Astrocyte of the cerebellum (primary cell): ENCODE data around the gene LRRK1.

Experiments
- DNase-seq: peaks from one replicate; pipeline ENCODE4 v3.0.0-alpha.2; 2011; ENCODE audit warnings: low read depth
- H3K4me3 ChIP-seq: 2 replicates; pipeline ENCODE4 v1.5.1; 2011; ENCODE audit warnings: mild to moderate bottlenecking, low read depth, low read length, moderate library complexity
- in situ Hi-C: cut with HindIII; loops from 2 replicates; pipeline ENCODE4 v1.10.0; 2017; ENCODE audit warnings: low sequenced_read_pairs
- TF ChIP-seq, protein P1 (sequence below): IDR thresholded peaks from 2 replicates; pipeline ENCODE4 v1.5.1; 2012; ENCODE audit warnings: low read length, low read depth, moderate library complexity, mild to moderate bottlenecking; ENCODE audit errors: missing control alignments

Gene LRRK1

GRCh38 chr15:101004986-101005747 lies 86.0 kb downstream of the LRRK1 start:
- DNase-seq = no peak
- no peak overlapping the region for H3K4me3 ChIP-seq
- TF ChIP-seq, protein P1, sequence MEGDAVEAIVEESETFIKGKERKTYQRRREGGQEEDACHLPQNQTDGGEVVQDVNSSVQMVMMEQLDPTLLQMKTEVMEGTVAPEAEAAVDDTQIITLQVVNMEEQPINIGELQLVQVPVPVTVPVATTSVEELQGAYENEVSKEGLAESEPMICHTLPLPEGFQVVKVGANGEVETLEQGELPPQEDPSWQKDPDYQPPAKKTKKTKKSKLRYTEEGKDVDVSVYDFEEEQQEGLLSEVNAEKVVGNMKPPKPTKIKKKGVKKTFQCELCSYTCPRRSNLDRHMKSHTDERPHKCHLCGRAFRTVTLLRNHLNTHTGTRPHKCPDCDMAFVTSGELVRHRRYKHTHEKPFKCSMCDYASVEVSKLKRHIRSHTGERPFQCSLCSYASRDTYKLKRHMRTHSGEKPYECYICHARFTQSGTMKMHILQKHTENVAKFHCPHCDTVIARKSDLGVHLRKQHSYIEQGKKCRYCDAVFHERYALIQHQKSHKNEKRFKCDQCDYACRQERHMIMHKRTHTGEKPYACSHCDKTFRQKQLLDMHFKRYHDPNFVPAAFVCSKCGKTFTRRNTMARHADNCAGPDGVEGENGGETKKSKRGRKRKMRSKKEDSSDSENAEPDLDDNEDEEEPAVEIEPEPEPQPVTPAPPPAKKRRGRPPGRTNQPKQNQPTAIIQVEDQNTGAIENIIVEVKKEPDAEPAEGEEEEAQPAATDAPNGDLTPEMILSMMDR = no peak
- in situ Hi-C loops = no loop called here

GRCh38 chr15:101006931-101007691 lies 88.0 kb downstream of the LRRK1 start:
- TF ChIP-seq, protein P1 = peak; percentile 79
- DNase-seq = peak; percentile 55
- in situ Hi-C loops = no loop called here
- no peak overlapping the region for H3K4me3 ChIP-seq

DNA sequence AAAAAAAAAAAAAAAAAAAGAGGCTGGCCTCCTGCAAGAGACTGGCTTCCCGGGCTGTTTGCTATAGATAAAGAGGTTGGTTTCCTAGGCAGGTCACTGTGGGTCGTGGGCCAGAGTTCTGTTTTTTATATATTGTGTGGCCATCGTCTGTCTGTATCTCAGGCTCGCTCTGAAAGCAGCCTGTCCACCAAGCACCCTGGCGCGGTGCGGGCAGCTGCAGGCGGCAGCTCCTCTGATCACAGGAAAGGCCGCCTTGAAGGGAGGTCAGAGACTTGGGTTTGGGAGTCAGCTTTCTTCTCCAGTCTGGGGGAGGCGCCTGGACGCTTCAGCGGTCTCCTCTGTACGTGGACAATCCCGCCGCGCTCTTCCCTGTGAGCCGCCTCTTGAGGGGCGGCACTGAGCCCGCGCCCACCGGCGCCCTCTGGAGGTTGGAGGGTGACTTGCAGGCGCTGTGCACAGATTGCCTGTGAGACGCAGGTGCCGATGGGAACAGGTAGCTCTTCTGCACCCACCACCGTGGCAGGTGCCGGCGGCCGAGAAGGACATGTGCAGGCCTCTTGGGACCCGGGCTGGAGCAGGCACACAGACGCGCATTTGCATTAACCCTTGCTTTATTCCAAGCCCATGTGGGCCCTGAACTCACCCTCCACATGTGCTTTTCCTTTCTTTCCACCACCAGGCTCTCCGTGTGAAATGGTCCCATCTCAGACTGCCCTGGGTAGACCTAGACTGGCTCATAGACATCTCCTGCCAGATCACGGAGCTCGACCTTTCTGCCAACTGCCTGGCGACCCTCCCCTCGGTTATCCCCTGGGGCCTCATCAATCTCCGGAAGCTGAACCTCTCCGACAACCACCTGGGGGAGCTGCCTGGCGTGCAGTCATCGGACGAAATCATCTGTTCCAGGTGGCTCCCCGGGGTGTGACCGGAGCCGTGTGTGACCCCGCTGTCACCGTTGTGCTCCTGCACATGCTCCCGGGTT lies 89.3 kb downstream of the LRRK1 start:
- DNase-seq = peak; percentile 41
- in situ Hi-C loops = no loop called here
- peak overlapping the region; percentile 19 for H3K4me3 ChIP-seq
- TF ChIP-seq, protein P1 = peak; percentile 96

DNA sequence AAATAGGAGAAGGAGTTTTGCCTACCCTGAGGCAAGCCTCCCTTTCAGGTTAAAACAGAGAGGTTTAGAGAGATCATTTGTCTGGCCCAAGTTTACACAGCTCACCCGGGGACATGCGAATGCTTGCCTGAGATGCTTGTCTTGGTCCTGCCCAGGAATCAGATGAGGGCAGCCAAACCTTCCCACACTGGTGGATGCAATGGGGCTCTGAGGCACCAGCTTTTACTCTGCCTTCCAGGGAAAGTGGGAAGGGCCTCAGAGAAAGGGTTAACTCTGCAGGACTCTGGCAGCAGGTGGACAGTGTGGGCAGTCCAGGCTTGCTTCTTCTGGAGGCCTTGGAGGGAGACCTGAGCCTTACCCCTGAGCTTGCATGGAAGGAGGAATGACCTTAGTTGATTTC lies 90.0 kb downstream of the LRRK1 start:
- DNase-seq = no peak
- TF ChIP-seq, protein P1 = no peak
- no peak overlapping the region for H3K4me3 ChIP-seq
- in situ Hi-C loops = no loop called here

DNA sequence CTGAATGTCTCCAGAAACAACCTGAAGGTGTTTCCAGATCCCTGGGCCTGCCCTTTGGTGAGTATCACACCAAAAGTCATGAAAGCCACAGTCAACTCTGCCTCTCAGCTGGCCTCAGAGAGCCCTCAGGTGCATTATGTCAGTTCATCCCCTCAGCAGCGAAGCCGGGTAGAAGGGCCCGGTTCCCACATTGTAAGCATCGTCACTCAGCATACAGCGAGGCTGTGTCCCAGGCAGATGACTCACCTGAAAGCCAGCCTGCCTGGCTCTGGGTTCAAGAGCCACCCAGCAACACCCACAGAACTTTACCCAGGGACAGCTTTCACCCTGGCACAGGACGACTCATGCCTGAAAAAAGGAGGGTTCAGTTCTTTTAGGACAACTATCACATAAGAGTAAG lies 91.6 kb downstream of the LRRK1 start:
- no peak overlapping the region for H3K4me3 ChIP-seq
- in situ Hi-C loops = no loop called here
- TF ChIP-seq, protein P1 = no peak
- DNase-seq = no peak
